ENCODE results near the gene GBP1. TPM values are rescaled to one million over a fixed set of nuclear protein-coding genes. Genes with fewer than 3 reads are reported as not detected.

GBP1 gene
- total and polyA plus RNA-seq, 10 of the 15 experiments (the other 5 are each of a cell fraction or from before 2014, with no cell fraction given), result 1.5 to 8.7 (median 5.0) TPM

DNA sequence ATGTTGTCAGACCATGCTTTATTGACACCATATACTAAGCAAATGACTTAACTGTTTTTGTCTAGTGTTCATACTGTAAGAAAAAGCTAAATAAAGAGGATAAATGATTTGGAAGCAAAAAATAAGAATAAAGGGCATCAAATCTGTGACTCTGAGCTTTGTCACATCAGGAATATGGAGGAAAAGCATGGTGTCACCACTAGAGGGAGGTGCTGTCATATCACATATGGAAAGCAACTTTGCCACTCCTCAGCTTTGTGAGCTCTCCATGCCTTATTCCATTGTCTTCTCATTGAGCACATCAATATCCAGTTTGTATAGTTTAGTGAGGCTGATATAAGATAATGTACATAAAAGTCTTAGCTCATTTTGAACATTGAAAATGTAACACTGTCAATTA, 20.8 kb upstream of the GBP1 start (continued):
- TF ChIP-seq, protein P1, sequence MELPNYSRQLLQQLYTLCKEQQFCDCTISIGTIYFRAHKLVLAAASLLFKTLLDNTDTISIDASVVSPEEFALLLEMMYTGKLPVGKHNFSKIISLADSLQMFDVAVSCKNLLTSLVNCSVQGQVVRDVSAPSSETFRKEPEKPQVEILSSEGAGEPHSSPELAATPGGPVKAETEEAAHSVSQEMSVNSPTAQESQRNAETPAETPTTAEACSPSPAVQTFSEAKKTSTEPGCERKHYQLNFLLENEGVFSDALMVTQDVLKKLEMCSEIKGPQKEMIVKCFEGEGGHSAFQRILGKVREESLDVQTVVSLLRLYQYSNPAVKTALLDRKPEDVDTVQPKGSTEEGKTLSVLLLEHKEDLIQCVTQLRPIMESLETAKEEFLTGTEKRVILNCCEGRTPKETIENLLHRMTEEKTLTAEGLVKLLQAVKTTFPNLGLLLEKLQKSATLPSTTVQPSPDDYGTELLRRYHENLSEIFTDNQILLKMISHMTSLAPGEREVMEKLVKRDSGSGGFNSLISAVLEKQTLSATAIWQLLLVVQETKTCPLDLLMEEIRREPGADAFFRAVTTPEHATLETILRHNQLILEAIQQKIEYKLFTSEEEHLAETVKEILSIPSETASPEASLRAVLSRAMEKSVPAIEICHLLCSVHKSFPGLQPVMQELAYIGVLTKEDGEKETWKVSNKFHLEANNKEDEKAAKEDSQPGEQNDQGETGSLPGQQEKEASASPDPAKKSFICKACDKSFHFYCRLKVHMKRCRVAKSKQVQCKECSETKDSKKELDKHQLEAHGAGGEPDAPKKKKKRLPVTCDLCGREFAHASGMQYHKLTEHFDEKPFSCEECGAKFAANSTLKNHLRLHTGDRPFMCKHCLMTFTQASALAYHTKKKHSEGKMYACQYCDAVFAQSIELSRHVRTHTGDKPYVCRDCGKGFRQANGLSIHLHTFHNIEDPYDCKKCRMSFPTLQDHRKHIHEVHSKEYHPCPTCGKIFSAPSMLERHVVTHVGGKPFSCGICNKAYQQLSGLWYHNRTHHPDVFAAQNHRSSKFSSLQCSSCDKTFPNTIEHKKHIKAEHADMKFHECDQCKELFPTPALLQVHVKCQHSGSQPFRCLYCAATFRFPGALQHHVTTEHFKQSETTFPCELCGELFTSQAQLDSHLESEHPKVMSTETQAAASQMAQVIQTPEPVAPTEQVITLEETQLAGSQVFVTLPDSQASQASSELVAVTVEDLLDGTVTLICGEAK (IDR thresholded peaks at IDR 0.05; ENCODE audit: borderline replicate concordance), result no peak
- no peak for TF ChIP-seq RB1 (IDR thresholded peaks at IDR 0.05; ENCODE audit: borderline replicate concordance)

DNA sequence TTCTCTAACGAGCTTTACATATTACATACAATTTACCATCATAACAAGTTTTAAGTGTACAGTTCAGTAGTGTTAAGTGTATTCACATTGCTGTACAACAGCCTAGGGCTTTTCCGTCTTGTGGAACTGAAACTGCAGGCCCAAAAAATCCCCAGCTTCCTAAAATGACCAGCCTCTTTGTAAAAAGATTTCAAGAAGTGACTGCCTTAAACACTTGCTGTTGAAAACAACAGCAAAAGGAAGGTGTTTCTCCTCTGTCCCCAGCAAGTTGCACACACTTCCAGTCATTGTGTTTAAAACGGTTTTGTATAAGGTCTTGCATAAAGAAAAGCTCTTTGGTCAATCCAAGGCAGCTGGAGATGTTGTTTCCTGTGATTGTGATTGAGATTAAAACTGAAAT, 16.0 kb upstream of the GBP1 start:
- no TSS peak for BruUV-seq (replicated peaks)
- peaks cover 3% of the 10 kb centered on the region; the same call in 2 of the 3 replicates for H3K9me3 ChIP-seq (replicated peaks; ENCODE audit: control insufficient read depth, insufficient read depth, low read length)
- H3K4me2 ChIP-seq (ENCODE audit: control insufficient read depth, insufficient read depth), result peak overlapping the region; percentile 38; the same call in 1 of the 2 replicates
- no peaks in the 10 kb centered on the region for H3K4me1 ChIP-seq (ENCODE audit: control insufficient read depth, insufficient read depth, low read length)
- no peaks in the 10 kb centered on the region for H3K27me3 ChIP-seq (replicated peaks in 1 of 2; ENCODE audit: control insufficient read depth in 2 of 2, insufficient read depth in 2 of 2, low read length in 1 of 2)
- H3K36me3 ChIP-seq (ENCODE audit: control insufficient read depth in 2 of 2, insufficient read depth in 2 of 2, low read length in 1 of 2), result no peaks in the 10 kb centered on the region
- in situ Hi-C loops (cut with MboI), result no loop called here
- H3K79me2 ChIP-seq (ENCODE audit: control insufficient read depth, insufficient read depth, low read length), result no peaks in the 10 kb centered on the region
- peak; percentile 76 for ATAC-seq
- no peak overlapping the region for H3K9ac ChIP-seq (ENCODE audit: control insufficient read depth, insufficient read depth, low read length)
- CTCF ChIA-PET, result interaction anchor here (1.1 to 1.7 kb wide), 3 partner anchors 68 to 277 kb away, joined by 3 to 5 read pairs (median 3); no protein-coding TSS in a partner anchor
- H3K27ac ChIP-seq (ENCODE audit: control insufficient read depth, insufficient read depth), result no peak overlapping the region; the same call in 1 of the 2 replicates
- no peak for DNase-seq (ENCODE audit: low read depth, low spot score)
- H2AFZ ChIP-seq (ENCODE audit: control insufficient read depth, low read depth, low read length), result 0 out of 2 replicates have a peak overlapping the region, but pooled peaks have one; percentile 19
- intact Hi-C loops (cut with micrococcal nuclease; ENCODE audit: unreplicated experiment), result no loop called here
- no peak overlapping the region for H3K4me3 ChIP-seq
- POLR2A ChIA-PET, result interaction anchor here (0.6 to 1.2 kb wide), 3 partner anchors 97 to 377 kb away, joined by 3 to 8 read pairs (median 4); no protein-coding TSS in a partner anchor
- WGBS (ENCODE audit: insufficient coverage, insufficient replicate concordance, low lambda C conversion rate, missing lambda C conversion rate), result 2% methylated on average over 3 of the region's 3 CpGs
- RAD21 ChIA-PET (ENCODE audit: unreplicated experiment), result interaction anchor here (0.7 to 1.8 kb wide), 7 partner anchors 10 to 230 kb away, joined by 3 to 5 read pairs (median 3); partner anchors contain the start of genes GBP1 and GBP2
- H4K20me1 ChIP-seq (ENCODE audit: control insufficient read depth, insufficient read depth), result no peaks in the 10 kb centered on the region
- SMC1A ChIA-PET (ENCODE audit: uncharacterized antibody, unreplicated experiment), result interaction anchor here (0.7 to 2.0 kb wide), 15 partner anchors 9 to 766 kb away, joined by 3 to 15 read pairs (median 3); partner anchors contain the start of gene GBP1
- FAIRE-seq, result peak; percentile 66
- TF ChIP-seq SPI1 (IDR thresholded peaks at IDR 0.05; ENCODE audit: borderline replicate concordance, insufficient read depth, low read depth, low read length) (peak; percentile 80; the same call in 1 of the 2 replicates), CHD4 (IDR thresholded peaks at IDR 0.05) (no peak), BHLHE40 (IDR thresholded peaks at IDR 0.05; ENCODE audit: borderline replicate concordance in 1 of 2, low read depth in 2 of 2, low read length in 1 of 2) (no peak), DPF2 (IDR thresholded peaks at IDR 0.05) (peak; percentile 61), NFXL1 (IDR thresholded peaks at IDR 0.05; ENCODE audit: borderline replicate concordance) (no peak), IKZF2 (IDR thresholded peaks at IDR 0.05) (peak; percentile 17 to 18; a peak in 1 of 4 replicates), KLF5 (IDR thresholded peaks at IDR 0.05; ENCODE audit: partially characterized antibody) (no peak)
- TF ChIP-seq, protein P2, sequence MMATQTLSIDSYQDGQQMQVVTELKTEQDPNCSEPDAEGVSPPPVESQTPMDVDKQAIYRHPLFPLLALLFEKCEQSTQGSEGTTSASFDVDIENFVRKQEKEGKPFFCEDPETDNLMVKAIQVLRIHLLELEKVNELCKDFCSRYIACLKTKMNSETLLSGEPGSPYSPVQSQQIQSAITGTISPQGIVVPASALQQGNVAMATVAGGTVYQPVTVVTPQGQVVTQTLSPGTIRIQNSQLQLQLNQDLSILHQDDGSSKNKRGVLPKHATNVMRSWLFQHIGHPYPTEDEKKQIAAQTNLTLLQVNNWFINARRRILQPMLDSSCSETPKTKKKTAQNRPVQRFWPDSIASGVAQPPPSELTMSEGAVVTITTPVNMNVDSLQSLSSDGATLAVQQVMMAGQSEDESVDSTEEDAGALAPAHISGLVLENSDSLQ (IDR thresholded peaks at IDR 0.05), result no peak
- TF ChIP-seq, protein P3, sequence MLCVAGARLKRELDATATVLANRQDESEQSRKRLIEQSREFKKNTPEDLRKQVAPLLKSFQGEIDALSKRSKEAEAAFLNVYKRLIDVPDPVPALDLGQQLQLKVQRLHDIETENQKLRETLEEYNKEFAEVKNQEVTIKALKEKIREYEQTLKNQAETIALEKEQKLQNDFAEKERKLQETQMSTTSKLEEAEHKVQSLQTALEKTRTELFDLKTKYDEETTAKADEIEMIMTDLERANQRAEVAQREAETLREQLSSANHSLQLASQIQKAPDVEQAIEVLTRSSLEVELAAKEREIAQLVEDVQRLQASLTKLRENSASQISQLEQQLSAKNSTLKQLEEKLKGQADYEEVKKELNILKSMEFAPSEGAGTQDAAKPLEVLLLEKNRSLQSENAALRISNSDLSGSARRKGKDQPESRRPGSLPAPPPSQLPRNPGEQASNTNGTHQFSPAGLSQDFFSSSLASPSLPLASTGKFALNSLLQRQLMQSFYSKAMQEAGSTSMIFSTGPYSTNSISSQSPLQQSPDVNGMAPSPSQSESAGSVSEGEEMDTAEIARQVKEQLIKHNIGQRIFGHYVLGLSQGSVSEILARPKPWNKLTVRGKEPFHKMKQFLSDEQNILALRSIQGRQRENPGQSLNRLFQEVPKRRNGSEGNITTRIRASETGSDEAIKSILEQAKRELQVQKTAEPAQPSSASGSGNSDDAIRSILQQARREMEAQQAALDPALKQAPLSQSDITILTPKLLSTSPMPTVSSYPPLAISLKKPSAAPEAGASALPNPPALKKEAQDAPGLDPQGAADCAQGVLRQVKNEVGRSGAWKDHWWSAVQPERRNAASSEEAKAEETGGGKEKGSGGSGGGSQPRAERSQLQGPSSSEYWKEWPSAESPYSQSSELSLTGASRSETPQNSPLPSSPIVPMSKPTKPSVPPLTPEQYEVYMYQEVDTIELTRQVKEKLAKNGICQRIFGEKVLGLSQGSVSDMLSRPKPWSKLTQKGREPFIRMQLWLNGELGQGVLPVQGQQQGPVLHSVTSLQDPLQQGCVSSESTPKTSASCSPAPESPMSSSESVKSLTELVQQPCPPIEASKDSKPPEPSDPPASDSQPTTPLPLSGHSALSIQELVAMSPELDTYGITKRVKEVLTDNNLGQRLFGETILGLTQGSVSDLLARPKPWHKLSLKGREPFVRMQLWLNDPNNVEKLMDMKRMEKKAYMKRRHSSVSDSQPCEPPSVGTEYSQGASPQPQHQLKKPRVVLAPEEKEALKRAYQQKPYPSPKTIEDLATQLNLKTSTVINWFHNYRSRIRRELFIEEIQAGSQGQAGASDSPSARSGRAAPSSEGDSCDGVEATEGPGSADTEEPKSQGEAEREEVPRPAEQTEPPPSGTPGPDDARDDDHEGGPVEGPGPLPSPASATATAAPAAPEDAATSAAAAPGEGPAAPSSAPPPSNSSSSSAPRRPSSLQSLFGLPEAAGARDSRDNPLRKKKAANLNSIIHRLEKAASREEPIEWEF (IDR thresholded peaks at IDR 0.05; ENCODE audit: insufficient replicate concordance, low read depth, low read length), result no peak
